Transverse colon (tissue), 4 donors: ENCODE results near the gene SCAF8.

Source experiments
- EP300 ChIP-seq: sonication (generic); formaldehyde crosslinking; IDR thresholded peaks from one replicate; pipeline ENCODE4 v1.6.1; 2017; ENCODE audit warnings: antibody characterized with exemption, low read depth
- POLR2A ChIP-seq: fragments of 450-650 bp; IDR thresholded peaks from one replicate; pipeline ENCODE4 v1.6.1; 2016; ENCODE audit warnings: antibody characterized with exemption, mild to moderate bottlenecking, moderate library complexity
- POLR2AphosphoS5 ChIP-seq, 3 donors: sonication (generic); formaldehyde crosslinking; IDR thresholded peaks; one replicate each; pipeline ENCODE4 v1.6.1; 2016; ENCODE audit warnings: antibody characterized with exemption in 3 of 3
- TF ChIP-seq, protein P1 (sequence below), 5 experiments: fragments of 200-600 bp in 3 of 5; fragments of 450-650 bp in 2 of 5; sonication (generic) in 3 of 5; IDR thresholded peaks; 1 replicate in 2 of 5; 2 replicates in 3 of 5; pipeline ENCODE4 v1.5.1; 2016 to 2017; ENCODE audit warnings: antibody characterized with exemption in 5 of 5, inconsistent platforms in 3 of 5, mild to moderate bottlenecking in 2 of 5, moderate library complexity in 1 of 5

DNA sequence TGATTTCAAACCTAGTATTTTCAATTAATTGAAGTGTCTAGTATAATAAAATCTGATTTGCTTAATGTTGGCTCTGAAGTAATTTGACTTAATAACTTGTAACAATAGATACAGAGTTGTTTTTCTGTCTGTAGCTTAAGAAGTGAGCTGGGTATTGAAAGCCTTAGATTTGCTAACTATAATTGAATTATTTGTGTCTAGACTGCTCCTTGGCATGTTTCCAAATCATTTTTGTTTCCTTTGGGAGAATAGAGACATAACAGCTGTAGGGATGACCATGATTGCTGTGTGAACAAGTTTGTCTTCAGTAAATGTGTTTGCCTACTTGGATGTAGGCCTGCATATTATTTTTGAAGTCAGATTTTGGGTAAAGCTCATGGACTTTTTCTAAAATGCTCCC is 115.4 kb downstream of the SCAF8 start:
- TF ChIP-seq, protein P1, sequence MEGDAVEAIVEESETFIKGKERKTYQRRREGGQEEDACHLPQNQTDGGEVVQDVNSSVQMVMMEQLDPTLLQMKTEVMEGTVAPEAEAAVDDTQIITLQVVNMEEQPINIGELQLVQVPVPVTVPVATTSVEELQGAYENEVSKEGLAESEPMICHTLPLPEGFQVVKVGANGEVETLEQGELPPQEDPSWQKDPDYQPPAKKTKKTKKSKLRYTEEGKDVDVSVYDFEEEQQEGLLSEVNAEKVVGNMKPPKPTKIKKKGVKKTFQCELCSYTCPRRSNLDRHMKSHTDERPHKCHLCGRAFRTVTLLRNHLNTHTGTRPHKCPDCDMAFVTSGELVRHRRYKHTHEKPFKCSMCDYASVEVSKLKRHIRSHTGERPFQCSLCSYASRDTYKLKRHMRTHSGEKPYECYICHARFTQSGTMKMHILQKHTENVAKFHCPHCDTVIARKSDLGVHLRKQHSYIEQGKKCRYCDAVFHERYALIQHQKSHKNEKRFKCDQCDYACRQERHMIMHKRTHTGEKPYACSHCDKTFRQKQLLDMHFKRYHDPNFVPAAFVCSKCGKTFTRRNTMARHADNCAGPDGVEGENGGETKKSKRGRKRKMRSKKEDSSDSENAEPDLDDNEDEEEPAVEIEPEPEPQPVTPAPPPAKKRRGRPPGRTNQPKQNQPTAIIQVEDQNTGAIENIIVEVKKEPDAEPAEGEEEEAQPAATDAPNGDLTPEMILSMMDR (IDR thresholded peaks at IDR 0.05), result no peak
- TF ChIP-seq POLR2AphosphoS5 (IDR thresholded peaks at IDR 0.05) (no peak), POLR2A (no peak), EP300 (no peak)
